G401.6 (cell line): ENCODE measurements around the gene FAM118B.

Experiments
- FAIRE-seq: peaks from 2 replicates; lab custom pipeline; 2012; peaks lifted over from hg19 to GRCh38; lab: Jason Lieb, UNC

Gene FAM118B

DNA sequence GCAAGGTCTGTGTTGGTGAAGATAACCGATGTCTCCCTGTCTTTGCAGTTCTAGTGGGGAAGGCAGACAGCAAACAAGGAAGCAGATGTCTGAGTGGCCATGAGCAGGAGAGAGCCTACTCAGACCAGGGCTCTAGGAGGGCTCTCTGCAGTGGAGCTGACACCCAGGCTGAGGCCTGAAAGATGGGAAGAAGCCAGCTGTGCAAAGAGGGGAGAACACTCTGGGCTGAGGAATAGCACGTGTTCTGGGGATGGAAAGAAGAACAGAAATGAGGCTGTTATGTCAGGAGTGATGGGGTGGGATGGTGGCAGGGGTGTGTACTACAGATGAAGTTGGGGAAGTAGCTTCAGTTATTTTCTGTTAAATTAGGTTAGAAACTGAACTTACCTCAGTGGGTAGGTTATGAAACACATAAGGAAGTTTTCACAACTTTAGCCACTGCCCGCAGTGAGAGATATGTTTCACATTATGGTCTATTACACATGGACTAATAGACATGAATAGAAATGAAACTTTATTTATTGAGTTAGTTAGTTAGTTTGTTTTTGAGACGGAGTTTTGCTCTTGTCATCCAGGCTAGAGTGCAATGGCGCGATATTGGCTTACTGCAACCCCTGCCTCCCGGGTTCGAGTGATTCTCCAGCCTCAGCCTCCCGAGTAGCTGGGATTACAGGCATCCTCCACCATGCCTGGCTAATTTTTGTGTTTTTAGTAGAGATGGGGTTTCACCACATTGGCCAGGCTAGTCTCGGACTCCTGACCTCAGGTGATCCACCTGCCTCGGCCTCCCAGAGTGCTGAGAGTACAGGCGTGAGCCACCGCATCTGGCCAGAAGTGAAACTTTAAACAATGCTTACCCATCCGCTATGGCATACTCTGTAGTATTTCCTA is 100.1 kb downstream of the FAM118B start:
- no peak for FAIRE-seq
